ENCODE measurements around the gene BICDL1. TPM values are rescaled to one million over a fixed set of nuclear protein-coding genes. Genes with fewer than 3 reads are reported as not detected.
A peak's percentile ranks its signal among the peaks of the same experiment; 100 is the strongest.
"Not testable (repeated sequence)": the region's sequence is repeated elsewhere in the genome, so short reads cannot be mapped to it uniquely, and the experiment has no call there.

The BICDL1 gene
- total RNA-seq, 4 donors from 2014 or later: 127 to 207 (median 129) TPM

- WGBS: 79% methylated on average over 6 of the region's 6 CpGs
- no peaks in the 10 kb centered on the region for H3K27me3 ChIP-seq
- TF ChIP-seq POLR2AphosphoS5 (IDR thresholded peaks at IDR 0.05) (no peak), POLR2A (IDR thresholded peaks at IDR 0.05) (no peak), EP300 (IDR thresholded peaks at IDR 0.05) (no peak), CTCF (IDR thresholded peaks at IDR 0.05) (no peak)
These were observed 24.9 kb upstream of the BICDL1 start for GRCh38 chr12:119964123-119964522.

GRCh38 chr12:119964929-119965328, 24.1 kb upstream of the BICDL1 start:
- Histone ChIP-seq H3K27ac (no peak overlapping the region), H3K36me3 (no peaks in the 10 kb centered on the region), H3K9me3 (no peaks in the 10 kb centered on the region), H3K4me3 (no peak overlapping the region), H3K27me3 (no peaks in the 10 kb centered on the region), H3K4me1 (no peaks in the 10 kb centered on the region)
- TF ChIP-seq POLR2A (IDR thresholded peaks at IDR 0.05) (no peak), EP300 (IDR thresholded peaks at IDR 0.05) (no peak), CTCF (IDR thresholded peaks at IDR 0.05) (no peak), POLR2AphosphoS5 (IDR thresholded peaks at IDR 0.05) (no peak)
- no peak for DNase-seq (ENCODE audit: low spot score in 2 of 2)
- 94% methylated on average over 6 of the region's 6 CpGs for WGBS

More at GRCh38 chr12:119964123-119964522, 24.9 kb upstream of the BICDL1 start:
- Histone ChIP-seq H3K4me3 (no peak overlapping the region), H3K36me3 (no peaks in the 10 kb centered on the region), H3K4me1 (no peaks in the 10 kb centered on the region), H3K9me3 (no peaks in the 10 kb centered on the region), H3K27ac (no peak overlapping the region)
- no peak for DNase-seq (ENCODE audit: low spot score in 2 of 2)

GRCh38 chr12:119980242-119980641, 8.8 kb upstream of the BICDL1 start:
- Histone ChIP-seq H3K4me1 (no peaks in the 10 kb centered on the region), H3K27ac (no peak overlapping the region), H3K36me3 (no peaks in the 10 kb centered on the region), H3K9me3 (no peaks in the 10 kb centered on the region), H3K4me3 (no peak overlapping the region), H3K27me3 (peaks cover 17% of the 10 kb centered on the region)
- 27% methylated on average over 1 of the region's 1 CpG for WGBS
- no peak for DNase-seq (ENCODE audit: low spot score in 2 of 2)
- TF ChIP-seq EP300 (IDR thresholded peaks at IDR 0.05): no peak
- no peak for TF ChIP-seq POLR2A (IDR thresholded peaks at IDR 0.05)
- no peak for TF ChIP-seq POLR2AphosphoS5 (IDR thresholded peaks at IDR 0.05)
- TF ChIP-seq CTCF (IDR thresholded peaks at IDR 0.05): no peak

- not testable (repeated sequence) for H3K27ac ChIP-seq; H3K36me3 ChIP-seq; DNase-seq (ENCODE audit: low spot score in 2 of 2); H3K4me1 ChIP-seq; H3K4me3 ChIP-seq; H3K9me3 ChIP-seq
- peaks cover 18% of the 10 kb centered on the region for H3K27me3 ChIP-seq
- 90% methylated on average over 8 of the region's 8 CpGs for WGBS
These were observed 8.3 kb upstream of the BICDL1 start for GRCh38 chr12:119980702-119981101.

GRCh38 chr12:119989361-119989730, 310 bp downstream of the BICDL1 start:
- no peak for DNase-seq (ENCODE audit: low spot score in 2 of 2)
- 0% methylated on average over 14 of the region's 49 CpGs for WGBS
- H3K27ac ChIP-seq: peak overlapping the region; percentile 77
- H3K9me3 ChIP-seq: no peaks in the 10 kb centered on the region
- no peaks in the 10 kb centered on the region for H3K36me3 ChIP-seq
- no peak for TF ChIP-seq EP300 (IDR thresholded peaks at IDR 0.05)
- TF ChIP-seq POLR2A (IDR thresholded peaks at IDR 0.05): no peak
- TF ChIP-seq CTCF (IDR thresholded peaks at IDR 0.05): no peak
- no peak for TF ChIP-seq POLR2AphosphoS5 (IDR thresholded peaks at IDR 0.05)
- H3K4me1 ChIP-seq: peaks cover 25% of the 10 kb centered on the region
- peaks cover 20% of the 10 kb centered on the region for H3K27me3 ChIP-seq
- H3K4me3 ChIP-seq: peak overlapping the region; percentile 71

- H3K27ac ChIP-seq: peak overlapping the region; percentile 18
- H3K27me3 ChIP-seq: peaks cover 20% of the 10 kb centered on the region
- DNase-seq (ENCODE audit: low spot score in 2 of 2): peak in 1 of 2 donors; percentile 74
- H3K9me3 ChIP-seq: no peaks in the 10 kb centered on the region
- peaks cover 25% of the 10 kb centered on the region for H3K4me1 ChIP-seq
- no peaks in the 10 kb centered on the region for H3K36me3 ChIP-seq
- WGBS: 7% methylated on average over 3 of the region's 79 CpGs
- no peak for TF ChIP-seq EP300 (IDR thresholded peaks at IDR 0.05)
- TF ChIP-seq POLR2AphosphoS5 (IDR thresholded peaks at IDR 0.05): no peak
- no peak for TF ChIP-seq POLR2A (IDR thresholded peaks at IDR 0.05)
- no peak for TF ChIP-seq CTCF (IDR thresholded peaks at IDR 0.05)
- peak overlapping the region; percentile 71 for H3K4me3 ChIP-seq
These were observed 820 bp downstream of the BICDL1 start for GRCh38 chr12:119989731-119990381.

All from suprapubic skin (tissue), 4 donors.